Activated T-cell treated with anti-CD3 and anti-CD28 coated beads, Interleukin-2, amount 50 U/mL, for 72 hours (primary cell): ENCODE measurements around the gene NTF3. TPM values are rescaled to one million over a fixed set of nuclear protein-coding genes. Genes with fewer than 3 reads are reported as not detected.
"Not testable (repeated sequence)": the region's sequence is repeated elsewhere in the genome, so short reads cannot be mapped to it uniquely, and the experiment has no call there.

Experiments used
- ATAC-seq, 2 donors: fragments of 150-1000 bp; cut with Tn5 transposase; replicated peaks in 1 of 2; 2 replicates each; pipeline ENCODE4 v1.10.0; 2021; ENCODE audit warnings: moderate library complexity in 2 of 2, mild to moderate bottlenecking in 1 of 2
- DNase-seq, 2 donors: peaks; one replicate each; pipeline ENCODE4 v3.0.0; 2021 to 2022; ENCODE audit warnings: mixed read lengths in 1 of 2
- H3K27ac Mint-ChIP-seq: one replicate; pipeline ENCODE4 v1.8.0; 2022; ENCODE audit warnings: mild to moderate bottlenecking, moderate library complexity, mixed read lengths
- H3K27me3 Mint-ChIP-seq: one replicate; pipeline ENCODE4 v1.8.0; 2022; ENCODE audit warnings: low read depth, mixed read lengths
- H3K36me3 Mint-ChIP-seq, 2 donors: one replicate each; pipeline ENCODE4 v1.8.0; 2022; ENCODE audit warnings: mixed read lengths in 2 of 2, mild to moderate bottlenecking in 1 of 2; ENCODE audit not compliant: insufficient read depth in 2 of 2
- H3K4me1 Mint-ChIP-seq: one replicate; pipeline ENCODE4 v1.8.0; 2022; ENCODE audit warnings: low read depth, mixed read lengths
- H3K4me3 Mint-ChIP-seq, 2 donors: one replicate each; pipeline ENCODE4 v1.8.0; 2022; ENCODE audit warnings: mild to moderate bottlenecking in 2 of 2, mixed read lengths in 2 of 2, moderate library complexity in 2 of 2
- H3K9me3 Mint-ChIP-seq, 2 donors: one replicate each; pipeline ENCODE4 v1.8.0; 2022; ENCODE audit warnings: mixed read lengths in 2 of 2
- total RNA-seq, 2 donors: library from RNA; stranded (reverse); gene quantifications; one replicate each; pipeline ENCODE4 v1.2.3, GENCODE V29; 2022

Gene NTF3
- total RNA-seq, 2 donors from 2014 or later = not detected

- Mint-ChIP-seq H3K27ac (no peak overlapping the region), H3K27me3 (no peaks in the 10 kb centered on the region), H3K4me3 (no peak overlapping the region), H3K4me1 (no peaks in the 10 kb centered on the region), H3K36me3 (peaks cover 0 to 2% of the 10 kb centered on the region in 2 donors), H3K9me3 (peaks cover 0 to 5% of the 10 kb centered on the region in 2 donors)
- no peak for ATAC-seq
- DNase-seq = no peak
These were observed 101.5 kb downstream of the NTF3 start for GRCh38 chr12:5533368-5533767.

- Mint-ChIP-seq H3K4me1 (no peaks in the 10 kb centered on the region), H3K27me3 (peaks cover 7% of the 10 kb centered on the region), H3K27ac (no peak overlapping the region), H3K9me3 (peaks cover 0 to 5% of the 10 kb centered on the region in 2 donors), H3K36me3 (peaks cover 0 to 2% of the 10 kb centered on the region in 2 donors), H3K4me3 (no peak overlapping the region)
- DNase-seq = no peak
- ATAC-seq = no peak
These were observed 102.7 kb downstream of the NTF3 start for GRCh38 chr12:5534426-5535199.

GRCh38 chr12:5535541-5535940 lies 103.6 kb downstream of the NTF3 start:
- H3K4me3 Mint-ChIP-seq = no peak overlapping the region
- no peak overlapping the region for H3K27ac Mint-ChIP-seq
- ATAC-seq (no peak), DNase-seq (no peak)
- H3K4me1 Mint-ChIP-seq = no peaks in the 10 kb centered on the region
- peaks cover 0 to 2% of the 10 kb centered on the region in 2 donors for H3K36me3 Mint-ChIP-seq
- peaks cover 0 to 5% of the 10 kb centered on the region in 2 donors for H3K9me3 Mint-ChIP-seq
- peaks cover 7% of the 10 kb centered on the region for H3K27me3 Mint-ChIP-seq

- H3K9me3 Mint-ChIP-seq, H3K36me3 Mint-ChIP-seq, H3K4me1 Mint-ChIP-seq, H3K27ac Mint-ChIP-seq, H3K27me3 Mint-ChIP-seq, ATAC-seq, H3K4me3 Mint-ChIP-seq, DNase-seq: not testable (repeated sequence)
These were observed 105.2 kb downstream of the NTF3 start for GRCh38 chr12:5537026-5537615.

- no peak for ATAC-seq
- H3K9me3 Mint-ChIP-seq = peaks cover 4 to 6% of the 10 kb centered on the region in 2 donors
- H3K4me1 Mint-ChIP-seq = no peaks in the 10 kb centered on the region
- H3K27ac Mint-ChIP-seq = no peak overlapping the region
- DNase-seq = no peak
- peaks cover 0 to 1% of the 10 kb centered on the region in 2 donors for H3K36me3 Mint-ChIP-seq
- H3K27me3 Mint-ChIP-seq = peaks cover 12% of the 10 kb centered on the region
- no peak overlapping the region for H3K4me3 Mint-ChIP-seq
These were observed 105.9 kb downstream of the NTF3 start for GRCh38 chr12:5537771-5538170.
